Measurements from ENCODE around the gene KAZN.

KAZN gene

DNA sequence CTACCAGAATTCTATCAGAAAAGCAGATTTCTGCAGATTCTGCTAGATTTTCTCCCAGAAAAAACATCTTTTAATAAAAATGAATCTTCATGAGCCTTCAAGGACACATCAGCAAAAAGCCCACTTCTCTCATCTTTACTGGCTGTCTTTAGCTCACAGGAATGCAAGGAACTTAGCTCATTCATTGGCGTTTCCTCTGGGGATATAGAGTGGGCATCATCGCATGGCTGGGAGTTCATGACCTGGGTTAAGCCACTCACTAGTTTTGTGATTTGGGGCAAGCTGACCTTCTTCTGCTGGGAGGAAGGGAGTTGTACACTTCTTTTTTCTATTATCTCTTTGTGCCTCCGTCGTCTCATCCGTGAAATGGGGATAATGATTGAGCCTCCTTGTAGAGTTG, 149.7 kb downstream of the KAZN start:
- no peak for DNase-seq

DNA sequence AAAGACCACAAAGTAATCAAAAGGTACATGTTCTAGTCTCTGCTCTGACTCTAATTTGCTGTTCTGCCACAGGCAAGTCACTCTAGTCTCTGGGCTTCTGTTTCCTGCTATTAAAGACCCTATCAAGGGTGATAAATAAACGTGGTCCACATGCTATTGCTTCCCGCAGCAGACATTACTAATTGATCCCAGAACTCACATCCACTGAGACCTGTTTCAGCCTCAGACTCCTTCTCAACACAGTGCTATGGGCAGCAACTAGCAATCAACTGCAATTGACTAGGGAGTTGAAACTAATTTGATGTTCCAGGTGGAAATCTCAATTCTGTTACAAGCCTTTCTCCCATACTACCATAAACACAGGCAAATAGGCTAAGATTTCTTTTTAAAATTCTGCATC, 150.5 kb downstream of the KAZN start:
- no peak for DNase-seq

DNA sequence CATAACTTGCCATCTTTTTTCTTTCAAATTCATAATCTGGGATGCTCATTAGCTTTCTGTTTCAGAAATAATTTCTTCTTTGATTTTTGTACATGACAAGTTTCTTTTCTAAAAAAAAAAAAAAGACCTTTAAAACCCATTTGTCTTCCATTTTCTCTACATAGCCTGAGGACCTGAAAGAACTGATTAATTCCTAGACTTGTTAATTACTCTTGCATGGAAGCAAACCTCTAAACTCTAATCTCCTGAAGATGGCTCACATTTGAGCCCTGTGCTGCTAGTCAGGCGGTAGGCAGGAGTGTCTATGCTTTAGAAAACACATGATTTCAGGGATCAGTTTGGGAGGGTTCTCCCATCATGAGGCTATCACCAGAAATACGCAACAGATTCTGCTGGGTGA, 152.0 kb downstream of the KAZN start:
- no peak for DNase-seq

DNA sequence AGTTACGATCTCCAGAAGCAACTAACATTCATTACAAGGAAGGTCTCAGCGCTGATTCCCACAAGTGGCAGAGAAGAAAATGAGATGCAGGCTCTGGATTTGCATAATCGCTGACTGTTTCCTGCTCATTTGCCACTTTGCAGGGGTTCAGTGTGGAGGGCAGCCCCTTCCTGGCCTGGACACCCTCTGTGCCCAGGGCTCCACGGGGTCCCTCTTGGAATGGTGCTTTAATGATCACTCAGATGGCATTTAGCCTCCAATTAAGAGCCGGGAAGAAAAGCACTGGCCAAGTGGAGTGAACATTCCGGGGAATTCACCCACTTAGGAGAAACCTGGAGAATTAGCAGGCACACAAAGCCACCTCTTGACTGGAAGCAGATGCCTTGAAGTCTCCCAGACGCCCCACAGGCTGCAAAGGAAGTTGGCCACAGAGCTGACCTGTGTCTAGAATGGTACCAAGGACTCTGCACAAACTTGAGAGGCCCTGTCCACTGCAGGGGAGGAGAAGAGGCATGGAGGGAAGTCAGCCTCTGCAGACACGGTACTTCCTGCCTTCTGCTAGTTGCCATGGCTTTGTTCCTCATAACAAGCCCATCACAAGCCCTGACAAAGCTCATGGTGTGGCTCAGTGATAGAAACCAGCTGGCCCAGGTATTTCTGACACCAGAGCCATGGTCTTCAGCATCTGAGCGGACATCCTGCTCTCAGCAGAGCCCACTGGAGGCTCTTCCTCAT, 157.2 kb downstream of the KAZN start:
- no peak for DNase-seq

DNA sequence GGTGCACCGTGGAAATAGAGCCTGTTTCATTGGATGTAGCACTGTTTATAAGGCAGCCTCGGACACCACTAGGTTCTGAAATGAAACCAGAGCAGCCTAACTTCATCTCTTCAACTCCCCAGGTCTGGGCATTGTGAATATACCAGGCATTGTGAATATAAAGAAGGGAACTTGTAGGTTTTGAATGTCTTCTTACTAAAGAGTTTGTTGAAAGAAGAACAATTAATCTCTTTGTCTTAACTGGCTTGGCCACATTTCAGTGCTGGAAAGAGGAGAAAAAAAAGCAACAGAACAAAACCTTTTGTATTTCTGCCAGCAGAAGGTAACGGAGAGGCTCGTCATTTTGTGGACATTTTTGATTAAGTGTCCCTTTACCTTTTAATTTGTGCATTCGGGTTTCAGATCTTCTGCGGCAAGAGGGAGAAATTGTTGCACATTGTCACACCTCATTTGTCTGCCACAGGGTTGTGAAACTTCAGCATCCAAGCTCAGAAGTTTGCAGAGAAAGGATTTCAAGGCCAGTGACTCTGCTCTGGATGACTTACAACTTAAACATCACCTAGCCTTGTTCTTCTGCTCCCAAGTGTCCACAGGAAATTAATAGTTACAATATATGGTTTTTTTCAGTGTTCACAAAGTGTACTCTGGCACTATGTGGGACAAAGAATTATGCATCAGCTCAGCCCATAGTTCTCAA, 158.3 kb downstream of the KAZN start:
- peak; percentile 18 for DNase-seq

DNA sequence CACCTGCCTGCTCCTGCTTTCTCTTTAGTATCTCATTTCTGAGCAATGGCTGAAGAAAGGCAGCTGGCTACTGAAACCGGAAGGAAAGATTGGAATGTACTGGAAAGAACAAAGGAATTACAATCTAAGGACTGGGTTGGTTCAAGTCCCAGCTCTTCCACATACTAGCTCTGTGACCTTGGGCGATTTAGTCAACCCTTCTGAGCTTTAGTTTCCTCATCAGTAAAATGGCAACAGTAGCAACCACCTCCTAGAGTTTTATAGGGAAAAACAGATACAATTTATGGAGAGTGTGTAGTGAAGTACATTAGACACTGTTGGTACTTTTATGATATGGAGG, 158.8 kb downstream of the KAZN start:
- no peak for DNase-seq

DNA sequence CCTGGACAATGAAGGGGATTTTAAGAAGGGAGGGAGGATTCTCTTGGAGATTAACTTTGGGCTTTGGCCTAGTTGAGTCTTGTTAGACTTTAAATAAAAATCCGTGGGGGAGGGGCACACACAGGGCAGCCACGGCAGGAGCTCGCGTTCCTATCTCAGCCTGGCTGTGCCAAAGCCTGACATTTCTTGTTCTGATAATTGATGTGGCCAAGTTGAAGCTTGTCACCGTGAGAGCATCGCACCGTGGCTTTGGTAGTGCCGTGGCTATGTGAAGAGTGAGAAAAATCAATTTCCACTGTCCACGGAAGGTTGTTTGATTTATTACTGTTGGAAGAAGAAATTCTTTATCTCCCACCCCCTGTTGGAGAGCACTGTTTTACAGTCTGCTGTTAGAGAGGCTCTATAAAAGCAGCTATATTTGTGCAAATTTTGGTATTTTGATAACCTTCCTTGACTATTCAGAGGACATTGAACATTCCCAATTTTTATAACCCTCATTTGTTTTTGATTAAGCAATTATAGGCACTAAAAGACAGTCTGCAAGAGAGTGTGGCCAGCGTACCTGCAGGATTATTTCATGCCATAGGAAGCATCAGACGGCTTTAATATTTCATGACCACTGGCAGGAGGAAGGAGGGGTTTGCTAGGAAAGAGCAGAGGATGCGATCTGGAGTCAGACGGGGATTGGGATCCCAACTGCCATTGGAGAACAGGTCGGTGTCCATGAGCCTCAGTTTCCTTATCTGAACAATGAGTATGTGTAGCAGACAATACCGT, 160.7 kb downstream of the KAZN start:
- no peak for DNase-seq

DNA sequence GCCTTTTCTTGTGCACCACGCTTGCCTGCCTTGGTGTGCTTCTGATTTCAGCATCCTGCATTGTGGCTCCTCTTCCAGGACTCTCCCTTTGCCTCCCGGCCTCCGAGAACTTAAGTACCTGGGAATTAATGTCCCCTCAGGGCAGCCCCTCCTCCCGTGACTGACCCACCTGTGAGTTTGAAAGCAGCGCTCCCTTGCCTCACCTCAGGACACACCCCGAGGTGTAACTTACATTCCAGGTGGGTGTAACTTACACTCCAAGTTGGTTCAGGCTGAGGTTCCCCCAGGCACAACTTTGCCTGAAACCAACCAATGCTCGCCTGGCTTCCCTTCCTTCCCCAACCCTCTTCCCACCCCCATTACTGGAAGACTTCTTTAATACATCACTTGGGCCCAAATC, 161.4 kb downstream of the KAZN start:
- no peak for DNase-seq

DNA sequence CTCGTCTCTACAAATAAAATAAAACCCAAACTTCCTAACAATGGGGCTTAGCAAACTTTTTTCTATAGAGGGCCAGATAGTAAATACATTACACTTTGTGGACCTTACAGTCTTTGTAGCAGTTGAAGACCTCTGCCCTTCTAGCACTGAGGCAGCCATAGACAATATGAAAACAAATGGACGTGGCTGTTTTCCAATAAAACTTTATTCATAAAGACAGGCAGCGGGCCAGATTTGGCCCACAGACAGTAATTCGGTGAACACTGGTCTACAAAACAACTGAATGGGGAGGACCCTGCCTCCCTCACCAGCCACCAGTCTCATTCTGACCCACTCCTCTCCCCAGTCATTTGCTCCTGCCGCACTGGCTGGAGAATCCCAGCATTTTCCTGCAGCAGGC, 162.3 kb downstream of the KAZN start:
- no peak for DNase-seq

DNA sequence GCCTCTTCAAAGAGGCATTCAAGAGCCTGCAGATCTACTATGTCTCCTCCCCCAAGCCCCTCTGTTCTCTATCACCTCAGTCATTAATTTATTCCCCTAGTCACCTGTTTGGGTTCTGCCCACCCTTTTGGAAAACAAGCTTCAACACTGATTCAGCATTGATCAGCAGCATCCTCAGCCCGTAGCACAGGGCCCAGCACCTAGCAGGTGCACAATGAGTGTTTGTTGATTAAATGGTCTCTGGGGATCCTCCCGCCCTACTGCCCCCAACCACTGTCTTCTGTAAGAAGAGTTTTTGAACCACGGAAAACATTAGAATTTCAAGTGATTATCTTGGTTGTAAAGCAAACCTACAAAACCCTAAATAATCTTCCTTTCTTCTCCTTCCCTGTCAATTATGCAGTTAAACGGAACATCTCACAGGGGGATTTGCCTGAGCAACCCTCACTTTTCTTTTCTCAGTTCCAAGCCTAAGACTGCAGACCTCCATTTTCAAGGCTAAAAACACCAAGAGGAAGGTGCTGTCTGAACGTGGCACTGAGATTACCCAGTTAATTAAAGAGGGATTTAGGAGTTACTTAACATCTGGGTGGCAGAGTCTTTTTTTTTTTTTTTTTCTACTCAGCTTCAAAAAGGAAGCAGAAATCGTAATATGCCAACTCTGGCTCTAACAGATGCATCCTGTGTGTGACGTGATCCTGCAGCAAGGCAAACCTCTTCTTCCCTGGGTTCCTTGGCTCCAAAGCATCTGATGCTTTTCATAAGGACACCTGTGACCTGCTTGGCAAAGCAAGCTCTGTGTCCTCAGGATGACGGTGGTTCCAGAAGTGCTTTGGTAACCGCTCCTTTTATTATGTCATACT, 163.0 kb downstream of the KAZN start:
- DNase-seq = no peak

DNA sequence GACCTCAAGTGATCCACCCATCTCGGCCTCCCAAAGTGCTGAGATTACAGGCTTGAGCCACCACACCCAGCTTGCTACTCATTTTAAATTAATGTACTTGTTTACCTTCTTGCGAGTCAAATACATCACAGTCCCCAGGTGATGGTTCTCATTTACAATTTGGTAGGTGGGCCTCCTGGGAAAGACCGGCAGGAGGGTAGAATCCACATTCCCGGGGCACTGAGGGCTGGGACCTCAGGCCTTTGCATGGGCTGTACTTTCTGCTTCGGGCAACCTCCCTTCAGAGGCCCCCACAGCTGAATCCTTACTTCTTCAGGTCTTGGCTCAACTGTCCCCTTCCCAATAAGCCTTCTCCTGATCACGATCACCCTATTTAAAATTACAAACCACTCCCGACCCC, 165.5 kb downstream of the KAZN start:
- DNase-seq = no peak

DNA sequence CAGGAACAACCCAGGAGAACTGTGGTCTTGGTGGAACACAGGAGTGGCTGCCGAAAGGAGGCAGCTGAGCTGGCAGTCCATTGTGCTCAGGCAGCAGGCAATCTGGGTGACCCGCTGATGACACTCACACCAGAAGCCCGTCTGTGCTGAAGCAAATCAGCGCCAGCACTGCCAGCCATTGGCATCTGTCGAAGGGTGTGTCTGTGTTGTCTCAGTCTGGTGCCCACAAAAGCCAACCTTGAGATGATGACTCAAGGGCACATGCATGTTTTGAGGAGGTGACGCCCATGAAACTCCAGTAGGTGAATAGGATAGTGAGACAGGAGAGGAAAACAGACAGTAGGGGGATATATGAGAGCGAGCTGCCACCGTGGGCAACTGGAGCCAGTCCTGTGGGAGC, 167.3 kb downstream of the KAZN start:
- no peak for DNase-seq

DNA sequence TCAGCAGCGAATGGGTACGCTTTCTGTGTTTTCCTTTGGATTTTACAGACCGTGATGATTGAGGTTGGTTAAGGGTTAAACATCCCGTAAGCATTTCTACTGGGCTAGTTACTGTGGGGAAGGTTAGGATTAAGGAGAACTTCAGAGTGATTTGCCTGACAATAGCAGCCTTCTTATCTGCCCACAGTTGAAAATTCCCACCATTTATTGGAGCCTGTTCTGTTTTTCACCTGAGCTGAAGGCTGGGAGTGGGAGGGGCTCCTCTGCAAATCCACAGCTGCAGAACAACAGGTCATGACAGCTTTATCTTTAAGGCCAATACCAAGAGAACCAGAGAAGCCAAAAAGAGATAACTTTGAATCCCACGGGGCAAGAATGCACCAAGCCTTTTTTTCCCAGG, 168.6 kb downstream of the KAZN start:
- no peak for DNase-seq

DNA sequence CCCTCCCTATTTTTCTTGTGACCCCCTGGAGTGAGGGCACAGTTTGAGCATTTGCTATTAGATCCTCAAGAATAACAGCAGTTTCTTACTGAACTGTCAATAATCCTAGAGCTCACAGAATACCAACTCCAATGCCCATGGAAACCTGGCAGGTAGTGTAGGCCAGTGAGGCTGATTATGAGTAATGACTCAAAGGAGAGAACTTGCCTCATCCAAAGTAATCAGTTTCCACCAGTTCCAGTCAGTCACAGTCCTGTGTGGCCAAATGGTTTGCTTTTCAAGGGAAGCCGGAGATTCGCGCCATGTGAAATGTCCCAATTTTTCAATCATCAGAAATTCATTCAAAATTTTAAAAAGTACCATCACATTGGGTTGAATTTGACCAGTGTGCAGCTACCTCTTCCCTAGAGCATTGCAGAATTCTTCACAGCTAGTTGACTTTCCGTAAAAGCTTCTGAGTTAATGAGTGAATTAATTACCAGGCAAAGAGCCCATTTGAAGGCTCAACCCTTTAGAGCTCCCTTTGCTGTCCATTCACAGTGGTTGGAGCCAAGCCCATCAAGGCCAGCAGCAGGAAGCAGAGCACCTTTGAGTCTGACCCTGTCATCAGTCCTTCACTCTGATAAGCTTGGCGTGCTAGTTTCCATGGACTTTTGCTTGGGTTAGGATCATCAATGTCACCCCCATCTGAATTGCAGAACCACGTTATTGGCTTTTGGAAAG, 170.3 kb downstream of the KAZN start:
- DNase-seq = no peak

DNA sequence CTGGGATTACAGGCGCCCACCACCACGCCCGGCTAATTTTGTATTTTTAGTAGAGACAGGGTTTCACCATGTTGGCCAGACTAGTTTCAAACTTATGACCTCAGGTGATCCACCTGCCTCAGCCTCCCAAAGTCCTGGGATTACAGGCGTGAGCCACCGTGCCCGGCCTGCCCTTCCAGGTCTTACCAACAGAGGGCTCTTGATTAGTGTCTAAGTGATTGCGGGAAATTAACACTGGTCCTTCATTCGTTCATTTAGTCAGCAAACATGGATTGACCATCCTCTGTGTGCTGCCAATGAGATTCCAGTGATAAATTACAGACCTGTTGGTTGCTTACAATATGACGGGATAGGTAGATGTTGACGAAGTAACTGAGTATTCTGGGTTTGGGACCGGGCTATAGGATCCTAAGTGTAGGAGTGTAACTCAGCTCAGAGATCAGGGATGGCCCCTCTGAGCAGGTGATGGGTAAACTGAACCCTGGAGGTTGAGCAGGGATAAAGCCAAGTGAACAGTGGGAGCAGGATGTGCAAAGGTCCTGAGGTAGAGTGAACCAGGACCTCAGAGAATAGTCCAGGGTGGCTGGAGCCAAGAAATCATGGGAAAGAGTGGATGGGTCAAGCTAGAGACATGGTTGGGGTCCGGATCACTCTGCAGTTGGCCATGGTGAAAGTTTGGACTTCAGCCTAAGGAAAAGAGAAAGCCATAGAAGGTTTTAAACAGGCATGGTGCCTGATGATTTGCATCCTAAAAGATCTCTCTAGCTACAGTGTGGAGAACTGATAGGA, 171.2 kb downstream of the KAZN start:
- DNase-seq = no peak

DNA sequence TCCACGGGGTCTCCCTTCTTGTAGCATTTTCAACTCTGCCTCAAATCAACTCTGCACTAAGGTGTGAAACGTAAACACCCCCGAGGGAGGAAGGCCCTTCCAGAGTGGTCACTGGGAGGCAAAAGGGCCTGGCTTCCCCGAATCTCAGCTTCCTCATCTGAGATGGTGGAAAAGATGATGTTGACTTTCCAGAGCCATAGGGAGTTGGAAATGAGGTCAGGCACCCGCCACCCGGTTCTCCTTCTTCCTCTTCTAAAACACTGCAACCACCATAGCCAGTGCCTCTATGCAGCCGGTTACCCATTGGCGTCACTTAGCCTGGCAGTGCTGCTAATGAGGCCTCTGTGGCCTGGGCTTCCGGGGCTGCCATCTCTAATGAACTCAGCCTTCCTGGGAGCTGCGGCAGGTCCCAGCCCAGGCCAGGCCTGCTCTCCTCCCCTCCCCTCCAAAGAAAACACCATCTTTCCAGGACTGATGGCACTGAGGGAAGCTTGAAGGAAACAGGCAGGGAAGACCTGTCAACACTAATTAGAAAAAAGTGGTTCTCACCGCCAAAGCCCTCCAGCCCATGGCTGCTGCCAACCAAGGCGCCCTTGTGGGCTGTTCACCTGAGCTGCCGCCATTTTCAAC, 175.0 kb downstream of the KAZN start:
- DNase-seq = no peak

DNA sequence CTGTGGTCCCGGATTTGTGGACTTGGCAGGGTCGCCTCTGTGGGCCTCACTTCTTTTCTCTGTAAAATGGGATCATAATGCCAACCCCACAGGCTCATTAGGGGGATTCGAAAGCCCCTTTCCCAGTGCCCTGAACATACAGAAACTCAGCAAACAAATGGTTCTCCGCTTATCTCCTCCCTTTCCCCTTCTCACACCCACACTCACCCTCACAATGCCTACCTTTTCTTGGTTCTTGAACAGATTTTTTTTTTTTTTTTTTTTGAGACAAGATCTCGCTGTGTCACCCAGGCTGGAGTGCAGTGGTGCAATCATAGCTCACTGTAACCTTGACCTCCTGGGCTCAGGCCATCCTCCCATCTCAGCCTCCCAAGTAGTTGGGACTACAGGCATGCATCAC, 175.7 kb downstream of the KAZN start:
- no peak for DNase-seq

DNA sequence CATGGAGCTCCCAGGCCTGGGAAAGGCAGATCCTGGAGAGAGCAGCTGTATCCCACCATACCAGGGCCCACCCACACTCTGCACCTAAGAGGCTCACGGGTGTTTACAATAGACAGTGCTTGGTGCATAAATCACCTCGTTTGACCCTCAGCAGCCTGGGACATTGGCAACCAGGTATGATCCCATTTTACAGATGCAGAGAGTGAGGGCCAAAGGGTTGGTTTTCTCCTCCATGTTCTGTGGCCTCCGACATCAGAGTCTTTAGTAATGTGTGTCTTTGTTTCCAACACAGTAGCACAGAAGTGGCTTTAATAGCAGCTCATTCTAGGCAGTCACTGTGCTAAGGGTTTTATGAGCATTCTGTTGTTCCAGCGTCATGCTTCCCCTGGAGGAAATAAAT, 176.5 kb downstream of the KAZN start:
- no peak for DNase-seq

DNA sequence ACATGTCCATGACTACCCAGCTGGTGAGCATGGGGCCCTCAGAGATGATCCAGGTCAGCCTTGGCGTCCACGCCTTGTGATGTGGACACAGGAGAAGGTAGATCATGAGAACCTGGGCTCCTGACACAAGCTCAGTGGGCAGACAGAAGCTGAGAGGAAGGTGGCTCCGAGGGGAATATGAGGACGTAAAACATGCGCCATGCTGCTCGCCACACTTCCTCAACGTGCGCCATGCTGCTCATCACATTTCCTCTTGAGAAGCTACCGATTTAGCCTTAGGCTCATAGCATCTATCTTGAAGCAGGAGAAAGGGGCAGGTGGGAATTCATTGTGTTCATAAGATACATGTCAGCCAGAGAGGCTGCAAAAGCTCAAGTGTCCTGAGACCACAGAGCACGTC, 176.9 kb downstream of the KAZN start:
- no peak for DNase-seq

DNA sequence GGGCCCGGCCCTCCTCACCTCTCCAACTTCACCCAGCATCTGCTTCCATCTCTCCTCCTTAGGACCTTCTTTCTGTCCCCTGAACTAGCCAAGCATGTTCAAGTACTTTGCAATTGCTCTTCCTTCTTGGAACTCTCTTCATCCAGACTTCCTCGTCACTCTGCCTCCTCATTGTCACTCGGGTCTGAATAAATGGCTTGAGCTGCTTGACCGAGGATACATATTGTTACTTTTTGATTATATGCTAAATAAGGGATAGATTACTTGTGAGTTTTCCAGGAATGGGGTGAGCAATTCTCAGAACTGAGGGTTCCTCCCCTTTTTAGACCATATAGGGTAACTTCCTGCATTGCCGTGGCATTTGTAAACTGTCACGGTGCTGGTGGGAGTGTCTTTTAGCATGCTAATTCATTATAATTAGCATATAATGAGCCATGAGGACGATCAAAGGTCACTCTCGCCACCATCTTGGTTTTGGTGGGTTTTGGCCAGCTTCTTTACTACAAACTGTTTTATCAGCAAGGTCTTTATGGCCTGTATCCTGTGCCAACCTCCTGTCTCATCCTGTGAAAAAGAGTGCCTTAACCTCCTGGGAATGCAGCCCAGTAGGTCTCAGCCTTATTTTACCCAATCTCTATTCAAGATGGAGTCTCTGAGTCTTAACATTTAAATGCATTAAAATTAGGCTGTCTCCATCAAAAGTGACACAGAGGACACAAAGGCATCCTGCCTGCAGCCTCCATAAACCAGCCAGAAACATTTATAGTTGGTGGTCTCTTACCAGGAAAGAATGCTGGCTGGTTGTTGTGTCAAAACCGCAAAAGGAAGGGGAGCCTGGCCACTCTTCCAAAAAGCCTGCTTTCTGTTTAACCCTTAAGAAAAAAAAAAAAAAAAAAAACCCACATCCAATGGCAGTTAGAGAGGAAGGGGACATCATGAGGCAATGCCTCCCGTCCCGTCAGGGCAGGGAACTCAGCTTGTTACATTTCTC, 179.3 kb downstream of the KAZN start:
- DNase-seq = no peak
